Tibial artery (tissue), 4 donors: ENCODE data around the gene OR10H2.

ENCODE experiments used
- DNase-seq, 2 donors: peaks; one replicate each; pipeline ENCODE4 v3.0.0-alpha.2; 2019
- H3K27ac ChIP-seq, 2 donors: fragments of 200-600 bp; sonication (generic) in 1 of 2; 1 replicate in 1 of 2; 2 replicates in 1 of 2; pipeline ENCODE4 v1.5.1; 2018 to 2019; ENCODE audit warnings: mild to moderate bottlenecking in 1 of 2
- H3K27me3 ChIP-seq, 2 donors: fragments of 200-600 bp; sonication (generic) in 1 of 2; one replicate each; pipeline versions ENCODE4 v1.5.1 to v1.6.0; 2016 to 2019
- H3K36me3 ChIP-seq, 3 donors: fragments of 200-600 bp; sonication (generic) in 2 of 3; one replicate each; pipeline ENCODE4 v1.5.1; 2016 to 2019; ENCODE audit warnings: mild to moderate bottlenecking in 2 of 3
- H3K4me1 ChIP-seq, 4 donors: fragments of 200-600 bp; sonication (generic) in 2 of 4; 1 replicate in 3 of 4; 2 replicates in 1 of 4; pipeline ENCODE4 v1.5.1; 2016 to 2019
- H3K4me3 ChIP-seq, 2 donors: fragments of 200-600 bp; sonication (generic) in 1 of 2; 1 replicate in 1 of 2; 2 replicates in 1 of 2; pipeline ENCODE4 v1.5.1; 2018 to 2019; ENCODE audit warnings: mild to moderate bottlenecking in 2 of 2
- H3K9me3 ChIP-seq, 3 donors: fragments of 200-600 bp; sonication (generic) in 1 of 3; one replicate each; pipeline ENCODE4 v1.5.1; 2016 to 2019
- CTCF ChIP-seq, 2 experiments: fragments of 200-600 bp in 1 of 2; fragments of 450-650 bp in 1 of 2; IDR thresholded peaks; one replicate each; pipeline ENCODE4 v1.5.1; 2017 to 2019; ENCODE audit warnings: antibody characterized with exemption in 2 of 2, mild to moderate bottlenecking in 1 of 2, moderate library complexity in 1 of 2
- intact Hi-C: fragments of 100-400 bp; cut with DNase I; formaldehyde crosslinking; loops from one replicate; pipeline ENCODE4 v1.15.0; 2023; ENCODE audit warnings: low total_unique reads

The OR10H2 gene

GRCh38 chr19:15717809-15718208, 10.0 kb upstream of the OR10H2 start:
- Histone ChIP-seq H3K27me3 (peaks cover 0 to 12% of the 10 kb centered on the region in 2 donors), H3K4me1 (no peaks in the 10 kb centered on the region), H3K4me3 (no peak overlapping the region), H3K9me3 (no peaks in the 10 kb centered on the region), H3K36me3 (no peaks in the 10 kb centered on the region), H3K27ac (no peak overlapping the region)
- no peak for TF ChIP-seq CTCF (IDR thresholded peaks at IDR 0.05)
- intact Hi-C loops: no loop called here
- no peak for DNase-seq

DNA sequence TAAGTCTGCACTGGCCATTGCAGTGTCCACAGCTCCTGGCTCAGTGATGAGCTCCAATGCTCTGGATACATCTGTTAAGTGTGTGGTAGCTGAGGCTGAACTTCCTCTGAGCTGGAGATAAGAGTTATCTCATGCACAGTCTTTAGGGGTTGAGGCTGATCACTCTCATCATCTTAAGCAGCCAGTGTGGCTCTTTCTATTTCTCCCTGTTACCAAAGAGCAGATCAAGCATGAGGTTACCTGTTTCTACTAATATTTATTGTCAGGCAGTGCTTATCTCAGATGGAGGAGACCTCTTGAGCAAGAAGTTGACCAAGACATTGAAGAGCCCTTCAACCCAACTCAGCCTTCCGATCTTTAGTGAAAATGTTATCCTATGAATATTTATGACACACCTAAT, 6.6 kb upstream of the OR10H2 start:
- H3K27ac ChIP-seq: no peak overlapping the region
- H3K36me3 ChIP-seq: no peaks in the 10 kb centered on the region
- intact Hi-C loops: no loop called here
- H3K4me3 ChIP-seq: no peak overlapping the region
- peaks cover 0 to 33% of the 10 kb centered on the region in 2 donors for H3K27me3 ChIP-seq
- H3K4me1 ChIP-seq: no peaks in the 10 kb centered on the region
- TF ChIP-seq CTCF (IDR thresholded peaks at IDR 0.05): no peak
- no peaks in the 10 kb centered on the region for H3K9me3 ChIP-seq
- DNase-seq: no peak

GRCh38 chr19:15722956-15723355, 4.9 kb upstream of the OR10H2 start:
- DNase-seq: no peak
- Histone ChIP-seq H3K27me3 (peaks cover 0 to 25% of the 10 kb centered on the region in 2 donors), H3K4me3 (no peak overlapping the region)

DNA sequence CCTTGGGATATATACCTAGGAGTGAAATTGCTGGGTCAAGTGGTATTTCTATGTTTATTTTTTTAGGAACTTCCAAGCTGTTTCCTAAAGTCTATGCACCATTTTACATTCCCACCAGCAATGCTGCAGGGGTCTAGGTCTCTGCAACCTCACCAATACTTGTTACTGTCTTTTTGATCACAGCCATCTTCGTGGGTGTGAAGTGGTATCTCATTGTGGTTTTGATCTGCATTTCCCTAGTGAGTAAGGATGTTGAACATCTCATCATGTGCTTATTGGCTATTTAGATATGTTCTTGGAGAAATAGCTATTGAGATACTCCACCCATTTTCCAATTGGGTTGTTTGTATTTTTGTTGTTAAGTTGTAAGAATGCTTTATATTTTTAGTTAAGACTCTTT, 2.7 kb downstream of the OR10H2 start:
- no peak for TF ChIP-seq CTCF (IDR thresholded peaks at IDR 0.05)
- no peaks in the 10 kb centered on the region for H3K9me3 ChIP-seq
- H3K4me1 ChIP-seq: no peaks in the 10 kb centered on the region
- H3K36me3 ChIP-seq: no peaks in the 10 kb centered on the region
- no peak overlapping the region for H3K4me3 ChIP-seq
- intact Hi-C loops: no loop called here
- H3K27me3 ChIP-seq: peaks cover 0 to 20% of the 10 kb centered on the region in 2 donors
- DNase-seq: no peak
- no peak overlapping the region for H3K27ac ChIP-seq

More at GRCh38 chr19:15722956-15723355, 4.9 kb upstream of the OR10H2 start:
- no peaks in the 10 kb centered on the region for H3K36me3 ChIP-seq
- no peak overlapping the region for H3K27ac ChIP-seq
- no peaks in the 10 kb centered on the region for H3K4me1 ChIP-seq
- no peak for TF ChIP-seq CTCF (IDR thresholded peaks at IDR 0.05)
- intact Hi-C loops: no loop called here
- no peaks in the 10 kb centered on the region for H3K9me3 ChIP-seq

GRCh38 chr19:15732388-15732787, 4.6 kb downstream of the OR10H2 start:
- Histone ChIP-seq H3K27me3 (peaks cover 0 to 16% of the 10 kb centered on the region in 2 donors), H3K9me3 (no peaks in the 10 kb centered on the region), H3K27ac (no peak overlapping the region), H3K4me1 (no peaks in the 10 kb centered on the region), H3K36me3 (no peaks in the 10 kb centered on the region), H3K4me3 (no peak overlapping the region)
- DNase-seq: no peak
- intact Hi-C loops: no loop called here
- TF ChIP-seq CTCF (IDR thresholded peaks at IDR 0.05): no peak

- DNase-seq: no peak
- Histone ChIP-seq H3K36me3 (no peaks in the 10 kb centered on the region), H3K9me3 (no peaks in the 10 kb centered on the region), H3K4me3 (no peak overlapping the region), H3K4me1 (no peaks in the 10 kb centered on the region), H3K27me3 (peaks cover 0 to 14% of the 10 kb centered on the region in 2 donors), H3K27ac (no peak overlapping the region)
- intact Hi-C loops: no loop called here
- no peak for TF ChIP-seq CTCF (IDR thresholded peaks at IDR 0.05)
Observed at GRCh38 chr19:15733895-15734294, 6.1 kb downstream of the OR10H2 start.
